Measurements from ENCODE around the gene LST1. TPM values are rescaled to one million over a fixed set of nuclear protein-coding genes. Genes with fewer than 3 reads are reported as not detected.

Gene LST1
- total RNA-seq, 1 experiment from 2014 or later = 1.6 TPM

DNA sequence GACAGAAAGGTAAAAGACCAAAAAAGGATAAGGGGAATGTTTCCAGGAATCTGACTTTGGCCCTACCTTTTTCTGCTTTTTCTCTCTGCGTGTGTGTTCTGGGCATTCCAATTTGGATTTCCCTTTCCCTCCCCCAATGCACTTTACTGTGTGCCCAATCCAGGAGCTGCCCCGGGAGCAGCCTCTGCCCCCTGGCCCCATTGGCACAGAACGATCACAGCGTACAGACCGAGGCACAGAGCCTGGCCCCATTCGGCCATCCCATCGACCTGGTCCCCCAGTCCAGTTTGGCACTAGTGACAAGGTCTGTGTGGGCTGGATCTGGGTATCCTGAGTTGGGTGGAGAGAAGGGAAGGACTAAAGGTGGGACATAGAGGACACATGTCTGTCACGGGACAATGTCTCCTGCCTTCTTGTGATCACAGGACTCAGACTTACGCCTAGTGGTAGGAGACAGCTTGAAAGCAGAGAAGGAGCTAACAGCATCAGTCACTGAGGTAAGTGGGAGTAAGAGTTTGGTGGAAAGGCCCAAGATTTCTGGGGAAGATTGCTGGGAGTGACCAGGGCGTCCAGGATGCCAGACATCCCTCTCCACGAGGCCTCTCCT is 49.0 kb downstream of the LST1 start:
- no TSS peak for BruUV-seq (replicated peaks)
- H3K4me2 ChIP-seq = no peak overlapping the region
- DNase-seq = no peak
- CTCF ChIA-PET = interaction anchor here (0.6 kb wide), 1 partner anchor 28 kb away, joined by 6 read pairs; no protein-coding TSS in a partner anchor
- no peak overlapping the region for H3K27ac ChIP-seq
- TF ChIP-seq EZH2 (IDR thresholded peaks at IDR 0.05; ENCODE audit: low read depth) (no peak), CTCF (conservative IDR thresholded peaks at IDR 0.05) (no peak)
- no peak overlapping the region for H3K4me3 ChIP-seq
- 0 out of 2 replicates have a peak, but pooled peaks cover 17% of the 10 kb centered on the region for H4K20me1 ChIP-seq (ENCODE audit: insufficient read depth)
- POLR2A ChIA-PET (ENCODE audit: unreplicated experiment) = interaction anchor here (0.5 kb wide), 1 partner anchor 14 kb away, joined by 3 read pairs; no protein-coding TSS in a partner anchor
- intact Hi-C loops (cut with micrococcal nuclease; ENCODE audit: unreplicated experiment) = no loop called here
- no peaks in the 10 kb centered on the region for H3K4me1 ChIP-seq (replicated peaks; ENCODE audit: insufficient read depth)
- H3K79me2 ChIP-seq (ENCODE audit: low read depth) = no peaks in the 10 kb centered on the region
- H3K9me2 ChIP-seq (ENCODE audit: insufficient read depth) = no peaks in the 10 kb centered on the region
- no peak overlapping the region for H2AFZ ChIP-seq
- peaks cover 16% of the 10 kb centered on the region; the same call in 1 of the 2 replicates for H3K36me3 ChIP-seq (ENCODE audit: low read depth)
- H3K9me3 ChIP-seq (ENCODE audit: insufficient read depth, low read depth) = no peaks in the 10 kb centered on the region
- H3K27me3 ChIP-seq (ENCODE audit: insufficient read depth, low read depth) = no peaks in the 10 kb centered on the region
- H3F3A ChIP-seq (ENCODE audit: insufficient read depth, low read depth) = peaks cover 70% of the 10 kb centered on the region

DNA sequence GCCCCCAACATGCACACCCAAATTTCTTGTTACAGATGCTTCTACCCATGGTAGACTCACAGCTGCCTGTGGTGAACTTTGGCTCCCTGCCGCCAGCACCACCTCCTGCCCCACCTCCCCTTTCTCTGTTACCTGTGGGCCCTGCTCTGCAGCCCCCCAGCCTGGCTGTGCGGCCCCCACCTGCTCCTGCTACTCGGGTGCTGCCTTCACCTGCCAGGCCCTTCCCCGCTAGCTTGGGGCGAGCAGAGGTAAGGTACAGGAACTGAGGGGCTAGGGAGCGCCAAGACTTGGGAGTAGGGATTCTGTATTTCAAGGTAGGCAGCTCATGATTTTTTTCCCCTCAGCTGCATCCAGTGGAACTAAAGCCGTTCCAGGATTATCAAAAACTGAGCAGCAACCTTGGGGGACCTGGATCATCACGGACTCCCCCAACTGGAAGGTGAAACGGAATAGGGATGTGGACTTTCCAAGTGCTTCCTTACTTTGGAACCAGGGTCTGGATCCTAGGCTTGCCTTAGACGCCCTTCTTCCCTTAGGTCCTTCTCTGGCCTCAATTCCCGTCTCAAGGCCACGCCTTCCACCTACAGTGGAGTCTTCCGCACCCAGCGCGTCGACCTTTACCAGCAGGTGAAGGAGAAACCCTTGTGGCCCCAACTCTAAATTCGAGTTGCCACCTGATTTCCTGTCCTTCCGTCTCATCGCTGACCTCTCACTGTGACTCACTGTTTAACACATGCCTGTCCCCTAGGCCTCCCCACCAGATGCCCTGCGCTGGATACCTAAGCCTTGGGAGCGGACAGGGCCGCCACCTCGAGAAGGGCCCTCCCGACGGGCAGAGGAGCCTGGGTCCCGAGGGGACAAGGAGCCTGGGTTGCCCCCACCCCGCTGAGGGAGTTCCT is 50.9 kb downstream of the LST1 start:
- no peaks in the 10 kb centered on the region for H3K4me1 ChIP-seq (replicated peaks; ENCODE audit: insufficient read depth)
- intact Hi-C loops (cut with micrococcal nuclease; ENCODE audit: unreplicated experiment) = no loop called here
- peaks cover 73% of the 10 kb centered on the region for H3F3A ChIP-seq (ENCODE audit: insufficient read depth, low read depth)
- no peak overlapping the region for H3K27ac ChIP-seq
- TSS peak; percentile 16 for BruUV-seq (replicated peaks)
- no peak overlapping the region for H3K4me3 ChIP-seq
- H3K36me3 ChIP-seq (ENCODE audit: low read depth) = peaks cover 19% of the 10 kb centered on the region; the same call in 1 of the 2 replicates
- no peak for TF ChIP-seq CTCF (conservative IDR thresholded peaks at IDR 0.05)
- TF ChIP-seq EZH2 (IDR thresholded peaks at IDR 0.05; ENCODE audit: low read depth) = no peak
- H2AFZ ChIP-seq = no peak overlapping the region
- 0 out of 2 replicates have a peak, but pooled peaks cover 17% of the 10 kb centered on the region for H4K20me1 ChIP-seq (ENCODE audit: insufficient read depth)
- no peaks in the 10 kb centered on the region for H3K79me2 ChIP-seq (ENCODE audit: low read depth)
- no peaks in the 10 kb centered on the region for H3K9me3 ChIP-seq (ENCODE audit: insufficient read depth, low read depth)
- CTCF ChIA-PET = no interaction called here
- POLR2A ChIA-PET (ENCODE audit: unreplicated experiment) = interaction anchor here (0.6 kb wide), 1 partner anchor 228 kb away, joined by 4 read pairs; no protein-coding TSS in a partner anchor
- no peaks in the 10 kb centered on the region for H3K27me3 ChIP-seq (ENCODE audit: insufficient read depth, low read depth)
- no peaks in the 10 kb centered on the region for H3K9me2 ChIP-seq (ENCODE audit: insufficient read depth)
- H3K4me2 ChIP-seq = no peak overlapping the region
- DNase-seq = no peak

Small RNA genes within 50 kb of the gene (microRNA-seq; reads per million reads assigned to microRNA genes)
- gene MIR6832 (ENCODE audit: borderline number of aligned reads, borderline replicate concordance) = not detected

Other genes with a start within 250 kb of the LST1 start
- gene HLA-B, start 229.1 kb upstream of the LST1 start, total RNA-seq (2021) = 137 and 204 TPM in 2 replicates
- 11.8 and 13.5 TPM in 2 replicates for gene MICA, start 182.7 kb upstream of the LST1 start, total RNA-seq (2021)
- gene MICB, start 88.1 kb upstream of the LST1 start, total RNA-seq (2021) = 26.7 and 37.8 TPM in 2 replicates
- gene MCCD1, start 57.3 kb upstream of the LST1 start, total RNA-seq (2021) = not detected in 2 replicates
- 383 and 436 TPM in 2 replicates for gene DDX39B, start 44.3 kb upstream of the LST1 start, total RNA-seq (2021)
- 0.55 and 1.8 TPM in 2 replicates for gene ATP6V1G2, start 39.7 kb upstream of the LST1 start, total RNA-seq (2021)
- gene NFKBIL1, start 38.7 kb upstream of the LST1 start, total RNA-seq (2021) = 26.1 and 38.3 TPM in 2 replicates
- not detected in 2 replicates for gene LTA, start 14.0 kb upstream of the LST1 start, total RNA-seq (2021)
- not detected in 2 replicates for gene TNF, start 10.7 kb upstream of the LST1 start, total RNA-seq (2021)
- 0.63 TPM in 1 of 2 replicates, not detected in the other for gene LTB, start 3.9 kb upstream of the LST1 start, total RNA-seq (2021)
- not detected in 2 replicates for gene NCR3, start 6.7 kb downstream of the LST1 start, total RNA-seq (2021)
- gene AIF1, start 29.0 kb downstream of the LST1 start, total RNA-seq (2021) = not detected in 2 replicates
- 182 and 192 TPM in 2 replicates for gene PRRC2A, start 34.4 kb downstream of the LST1 start, total RNA-seq (2021)
- 336 and 358 TPM in 2 replicates for gene BAG6, start 66.4 kb downstream of the LST1 start, total RNA-seq (2021)
- 2.7 and 2.9 TPM in 2 replicates for gene APOM, start 69.6 kb downstream of the LST1 start, total RNA-seq (2021)
- 17.2 and 17.8 TPM in 2 replicates for gene C6orf47, start 74.5 kb downstream of the LST1 start, total RNA-seq (2021)
- gene GPANK1, start 78.7 kb downstream of the LST1 start, total RNA-seq (2021) = 11.5 and 13.0 TPM in 2 replicates
- 152 and 173 TPM in 2 replicates for gene CSNK2B, start 79.8 kb downstream of the LST1 start, total RNA-seq (2021)
- 20.9 and 24.0 TPM in 2 replicates for gene LY6G5B, start 83.7 kb downstream of the LST1 start, total RNA-seq (2021)
- 2.6 and 3.7 TPM in 2 replicates for gene LY6G5C, start 94.8 kb downstream of the LST1 start, total RNA-seq (2021)
- gene ABHD16A, start 117.0 kb downstream of the LST1 start, total RNA-seq (2021) = 31.3 and 35.2 TPM in 2 replicates
- not detected in 2 replicates for gene LY6G6F, start 120.6 kb downstream of the LST1 start, total RNA-seq (2021)
- gene LY6G6D, start 129.1 kb downstream of the LST1 start, total RNA-seq (2021) = not detected in 2 replicates
- gene LY6G6C, start 135.5 kb downstream of the LST1 start, total RNA-seq (2021) = 1.2 and 2.1 TPM in 2 replicates
- gene MPIG6B, start 137.1 kb downstream of the LST1 start, total RNA-seq (2021) = 0.43 and 0.59 TPM in 2 replicates
- 58.3 and 99.6 TPM in 2 replicates for gene DDAH2, start 143.0 kb downstream of the LST1 start, total RNA-seq (2021)
- 546 and 599 TPM in 2 replicates for gene CLIC1, start 150.3 kb downstream of the LST1 start, total RNA-seq (2021)
- gene MSH5, start 153.7 kb downstream of the LST1 start, total RNA-seq (2021) = 50.0 and 68.8 TPM in 2 replicates
- gene SAPCD1, start 176.4 kb downstream of the LST1 start, total RNA-seq (2021) = 11.1 and 16.9 TPM in 2 replicates
- gene VWA7, start 191.1 kb downstream of the LST1 start, total RNA-seq (2021) = 6.0 and 9.6 TPM in 2 replicates
- gene VARS1, start 209.5 kb downstream of the LST1 start, total RNA-seq (2021) = 99.6 and 124 TPM in 2 replicates
- 67.5 and 74.3 TPM in 2 replicates for gene LSM2, start 220.7 kb downstream of the LST1 start, total RNA-seq (2021)
- 2.3 and 2.6 TPM in 2 replicates for gene HSPA1L, start 229.0 kb downstream of the LST1 start, total RNA-seq (2021)
- gene HSPA1A, start 229.3 kb downstream of the LST1 start, total RNA-seq (2021) = 378 and 385 TPM in 2 replicates
- 334 and 340 TPM in 2 replicates for gene HSPA1B, start 241.5 kb downstream of the LST1 start, total RNA-seq (2021)

All from PC-9 (cell line).